Endothelial cell of umbilical vein (primary cell): ENCODE results near the gene NXN. TPM values are rescaled to one million over a fixed set of nuclear protein-coding genes. Genes with fewer than 3 reads are reported as not detected.

Experiments used
- BruUV-seq: library from RNA; stranded (reverse); fragments of 400-500 nt; replicated peaks from 2 replicates; lab custom pipeline; 2021; lab: Mats Ljungman, UMichigan
- CTCF ChIA-PET: fragments of 300-600, 350-600 bp; sonication (Branson Sonifier 250); formaldehyde crosslinking; loops from one replicate; lab custom pipeline; 2021; ENCODE audit warnings: antibody characterized with exemption, inconsistent platforms; lab: Charles Lee
- POLR2A ChIA-PET: fragments of 300-600, 350-600 bp; sonication (Branson Sonifier 250); formaldehyde crosslinking; loops from one replicate; lab custom pipeline; 2021; ENCODE audit warnings: antibody characterized with exemption, inconsistent platforms; lab: Charles Lee
- DNase-seq: peaks from one replicate; pipeline ENCODE4 v3.0.0-alpha.2; 2011; ENCODE audit warnings: low read depth, low spot score
- FAIRE-seq: peaks from 2 replicates; lab custom pipeline; 2011; peaks lifted over from hg19 to GRCh38; lab: Jason Lieb, UNC
- H2AFZ ChIP-seq: 2 replicates; pipeline ENCODE4 v1.6.0; 2012; ENCODE audit warnings: low read depth, low read length, control low read depth, inconsistent platforms
- H3K27ac ChIP-seq: 2 replicates; pipeline ENCODE4 v1.5.1; 2011; ENCODE audit warnings: low read depth, mild to moderate bottlenecking, control low read depth, low read length, moderate library complexity; ENCODE audit not compliant: insufficient read depth
- H3K27me3 ChIP-seq, 2 experiments: 2 replicates each; pipeline versions ENCODE4 v1.6.0 to v1.6.1; 2011; ENCODE audit warnings: low read length in 2 of 2, mixed read lengths in 1 of 2; ENCODE audit not compliant: control insufficient read depth in 2 of 2, insufficient read depth in 2 of 2
- H3K36me3 ChIP-seq, 2 experiments: 2 replicates in 1 of 2; 3 replicates in 1 of 2; pipeline ENCODE4 v1.5.1; 2011; ENCODE audit warnings: low read length in 2 of 2, mild to moderate bottlenecking in 1 of 2, moderate library complexity in 1 of 2; ENCODE audit not compliant: control insufficient read depth in 2 of 2, insufficient read depth in 2 of 2; ENCODE audit errors: extremely low read depth in 1 of 2
- H3K4me1 ChIP-seq: 3 replicates; pipeline ENCODE4 v1.5.1; 2011; ENCODE audit warnings: mild to moderate bottlenecking, low read length; ENCODE audit not compliant: control insufficient read depth, insufficient read depth; ENCODE audit errors: extremely low read depth
- H3K4me2 ChIP-seq: 2 replicates; pipeline ENCODE4 v1.6.1; 2011; ENCODE audit warnings: low read length, control low read depth, mixed read lengths; ENCODE audit not compliant: insufficient read depth
- H3K4me3 ChIP-seq, 3 experiments: fragments of 200-600 bp in 1 of 3; sonication (generic), shearing (Covaris generic) in 1 of 3; replicated peaks in 1 of 3; 2 replicates each; pipeline ENCODE4 v1.5.1; 2011 to 2016; ENCODE audit warnings: control low read depth in 3 of 3, low read length in 3 of 3, mild to moderate bottlenecking in 2 of 3, inconsistent platforms in 1 of 3, low read depth in 1 of 3, moderate library complexity in 1 of 3; ENCODE audit not compliant: insufficient read depth in 1 of 3
- H3K79me2 ChIP-seq: 2 replicates; pipeline ENCODE4 v1.6.0; 2012; ENCODE audit warnings: low read length, inconsistent platforms; ENCODE audit not compliant: control insufficient read depth, insufficient read depth
- H3K9ac ChIP-seq: replicated peaks from 2 replicates; pipeline ENCODE3; 2011; ENCODE audit warnings: low read length, control low read depth; ENCODE audit not compliant: insufficient read depth; ENCODE audit errors: extremely low read depth
- H3K9me1 ChIP-seq: replicated peaks from 3 replicates; pipeline ENCODE4 v1.6.0; 2011; ENCODE audit warnings: mild to moderate bottlenecking, low read length; ENCODE audit not compliant: control insufficient read depth, insufficient read depth; ENCODE audit errors: extremely low read depth
- H3K9me3 ChIP-seq: replicated peaks from 2 replicates; pipeline ENCODE4 v1.5.1; 2012; ENCODE audit warnings: low read length, inconsistent platforms; ENCODE audit not compliant: control insufficient read depth, insufficient read depth
- H4K20me1 ChIP-seq: replicated peaks from 2 replicates; pipeline ENCODE3; 2011; ENCODE audit warnings: mild to moderate bottlenecking, low read length; ENCODE audit not compliant: control insufficient read depth, insufficient read depth; ENCODE audit errors: extremely low read depth
- EZH2 ChIP-seq: IDR thresholded peaks from 2 replicates; pipeline ENCODE4 v1.6.1; 2012; ENCODE audit warnings: borderline replicate concordance, low read depth, mild to moderate bottlenecking, moderate library complexity, low read length, inconsistent platforms; ENCODE audit not compliant: severe bottlenecking
- FOS ChIP-seq: IDR thresholded peaks from 2 replicates; pipeline ENCODE4 v1.6.1; 2011; ENCODE audit warnings: mild to moderate bottlenecking, low read length, moderate library complexity, borderline replicate concordance; ENCODE audit not compliant: insufficient read depth
- GATA2 ChIP-seq: IDR thresholded peaks from 2 replicates; pipeline ENCODE4 v1.7.0; 2011; ENCODE audit warnings: low read depth, mild to moderate bottlenecking, moderate library complexity, mixed read lengths, low read length; ENCODE audit not compliant: insufficient read length, insufficient read depth
- JUN ChIP-seq: IDR thresholded peaks from 2 replicates; pipeline ENCODE4 v1.6.1; 2011; ENCODE audit warnings: borderline replicate concordance, low read depth; ENCODE audit not compliant: insufficient read length, insufficient read depth
- MYC ChIP-seq: IDR thresholded peaks from one replicate; pipeline ENCODE4 v1.6.1; 2011; ENCODE audit warnings: mild to moderate bottlenecking, low read depth, low read length
- POLR2A ChIP-seq: IDR thresholded peaks from 2 replicates; pipeline ENCODE4 v1.6.1; 2012; ENCODE audit warnings: low read depth, mild to moderate bottlenecking, control low read depth, low read length
- POLR2AphosphoS5 ChIP-seq: IDR thresholded peaks from 2 replicates; pipeline ENCODE4 v1.6.1; 2012; ENCODE audit warnings: low read depth, mild to moderate bottlenecking, control low read depth, low read length, moderate library complexity; ENCODE audit not compliant: insufficient read depth
- dilution Hi-C: fragments of 300-500 bp; cut with MboI; formaldehyde crosslinking; loops from one replicate; pipeline ENCODE4 v1.15.0; 2019; ENCODE audit warnings: low sequenced_read_pairs; ENCODE audit not compliant: extremely low pct_ligation_motif_present
- intact Hi-C: fragments of 100-400 bp; cut with micrococcal nuclease; formaldehyde crosslinking; loops from one replicate; pipeline ENCODE4 v1.10.0; 2022
- polyA plus RNA-seq, 4 experiments: library from polyadenylated mRNA; depleted of rRNA in 3 of 4; stranded (reverse) in 3 of 4; unstranded in 1 of 4; fragments of >200 nt; gene quantifications; 2 replicates each; pipeline versions ENCODE4 v1.2.1 to v1.2.3, GENCODE V29; 2011 to 2012; ENCODE audit warnings: missing spikeins in 1 of 4
- total RNA-seq: library from RNA; stranded (reverse); gene quantifications from 2 replicates; pipeline ENCODE4 v1.2.3, GENCODE V29; 2021
- TF ChIP-seq, protein P1 (sequence below), 2 donors: IDR thresholded peaks; 1 replicate in 1 of 2; 2 replicates in 1 of 2; pipeline ENCODE4 v1.5.1; 2011; ENCODE audit warnings: low read length in 2 of 2, mild to moderate bottlenecking in 2 of 2, moderate library complexity in 2 of 2, control low read depth in 1 of 2, inconsistent platforms in 1 of 2, low read depth in 1 of 2; ENCODE audit not compliant: insufficient read depth in 1 of 2; ENCODE audit errors: extremely low read depth in 1 of 2
- TF ChIP-seq, protein P2 (sequence below): IDR thresholded peaks from 2 replicates; pipeline ENCODE4 v1.6.1; 2011; ENCODE audit not compliant: insufficient read depth, insufficient read length

NXN gene
- total and polyA plus RNA-seq, 2 donors (not counting 3 experiments of a cell fraction or from before 2014, with no cell fraction given), result 69.5 to 77.3 TPM

DNA sequence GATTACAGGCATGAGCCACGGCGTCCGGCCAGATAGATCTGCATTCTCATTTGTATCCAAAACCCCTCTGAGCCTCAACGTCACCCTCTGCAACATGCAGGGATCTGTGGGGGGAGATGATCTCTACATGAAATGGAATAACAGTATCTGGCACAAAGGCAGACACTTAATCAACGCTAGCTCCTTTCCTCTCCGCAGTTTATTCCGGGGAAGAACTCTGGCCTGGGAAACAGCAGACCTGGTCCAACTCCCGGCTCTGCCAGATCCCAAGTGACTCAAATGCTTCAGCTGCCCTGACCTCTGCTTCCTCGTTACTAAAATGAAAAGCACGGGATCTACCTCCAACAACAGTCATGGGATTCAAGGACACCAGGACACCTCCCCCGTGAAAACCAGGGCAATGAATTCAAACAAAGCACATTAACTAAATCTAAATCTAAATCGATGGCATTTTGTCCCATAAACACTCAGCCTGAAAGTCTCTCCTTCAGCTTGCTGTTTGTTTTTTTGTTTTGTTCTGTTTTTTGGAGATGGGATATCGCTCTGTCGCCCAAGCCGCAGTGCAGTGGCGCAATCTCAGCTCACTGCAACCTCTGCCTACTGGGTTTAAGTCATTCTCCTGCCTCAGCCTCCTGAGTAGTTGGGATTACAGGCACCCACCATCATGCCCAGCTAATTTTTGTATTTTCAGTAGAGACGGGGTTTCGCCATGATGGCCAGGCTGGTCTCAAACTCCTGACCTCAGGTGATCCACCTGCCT lies 78.2 kb downstream of the NXN start:
- Histone ChIP-seq H3K9me1 (no peaks in the 10 kb centered on the region), H3K27ac (no peak overlapping the region), H3K79me2 (no peaks in the 10 kb centered on the region), H3K4me2 (no peak overlapping the region), H2AFZ (no peak overlapping the region), H4K20me1 (no peaks in the 10 kb centered on the region), H3K9me3 (no peaks in the 10 kb centered on the region), H3K36me3 (no peaks in the 10 kb centered on the region), H3K4me1 (peaks cover 15% of the 10 kb centered on the region), H3K9ac (no peak overlapping the region), H3K27me3 (no peaks in the 10 kb centered on the region), H3K4me3 (no peak overlapping the region)
- dilution Hi-C loops (no loop called here), intact Hi-C loops (loop anchor here (5.0 kb wide), 1 partner anchor 76 kb away; the partner anchor contains the start of gene NXN)
- TF ChIP-seq GATA2 (no peak), JUN (no peak), EZH2 (no peak)
- CTCF ChIA-PET, result interaction anchor here (0.7 to 3.5 kb wide), 8 partner anchors 9 to 108 kb away, joined by 3 to 21 read pairs (median 8); no protein-coding TSS in a partner anchor
- DNase-seq (peak; percentile 87), FAIRE-seq (peak; percentile 81)
- POLR2A ChIA-PET, result interaction anchor here (0.6 kb wide), 1 partner anchor 53 kb away, joined by 6 read pairs; no protein-coding TSS in a partner anchor
- no TSS peak for BruUV-seq

DNA sequence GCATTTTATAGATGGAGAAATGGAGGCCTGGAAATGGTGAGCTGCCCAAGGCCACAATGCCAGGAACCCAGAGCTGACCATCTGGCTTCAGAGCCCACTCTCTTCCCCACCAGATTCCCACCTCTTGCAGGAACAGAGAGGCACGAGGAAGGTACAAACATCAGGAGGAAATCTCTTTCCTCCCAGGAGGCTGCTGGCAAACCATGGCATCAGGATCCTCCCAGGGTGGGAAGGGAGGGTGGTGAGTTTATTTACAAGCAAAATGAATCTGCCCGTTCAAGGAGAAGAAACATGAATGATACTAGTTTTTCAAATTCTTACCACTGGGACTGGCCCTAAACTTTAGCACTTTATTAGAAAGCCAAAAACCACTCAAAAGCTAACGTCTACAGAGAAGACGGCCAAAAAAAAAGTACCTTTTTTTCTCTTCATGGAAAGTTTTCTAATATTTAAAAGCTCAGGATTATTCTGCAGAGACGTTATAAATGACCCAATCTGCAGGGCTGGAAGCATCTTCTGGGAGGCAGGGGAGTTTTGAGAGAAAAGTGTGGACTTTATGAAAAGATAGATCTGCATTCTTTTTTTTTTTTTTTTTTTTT lies 79.1 kb downstream of the NXN start:
- Histone ChIP-seq H3K27ac (no peak overlapping the region), H3K36me3 (no peaks in the 10 kb centered on the region), H3K9ac (no peak overlapping the region), H3K4me3 (no peak overlapping the region), H3K4me2 (no peak overlapping the region), H3K9me1 (no peaks in the 10 kb centered on the region), H3K79me2 (no peaks in the 10 kb centered on the region), H3K9me3 (no peaks in the 10 kb centered on the region), H2AFZ (no peak overlapping the region), H4K20me1 (no peaks in the 10 kb centered on the region), H3K4me1 (peaks cover 15% of the 10 kb centered on the region), H3K27me3 (no peaks in the 10 kb centered on the region)
- dilution Hi-C loops (no loop called here), intact Hi-C loops (loop anchor here (5.0 kb wide), 1 partner anchor 77 kb away; the partner anchor contains the start of gene NXN)
- ChIA-PET CTCF (interaction anchor here (0.7 to 3.5 kb wide), 7 partner anchors 10 to 100 kb away, joined by 4 to 21 read pairs (median 11); no protein-coding TSS in a partner anchor), POLR2A (interaction anchor here (0.6 kb wide), 1 partner anchor 54 kb away, joined by 6 read pairs; no protein-coding TSS in a partner anchor)
- BruUV-seq, result no TSS peak
- DNase-seq, result peak; percentile 76
- no peak for FAIRE-seq
- TF ChIP-seq FOS, result no peak
- TF ChIP-seq EZH2, result no peak
- TF ChIP-seq GATA2, result no peak
- TF ChIP-seq, protein P1, sequence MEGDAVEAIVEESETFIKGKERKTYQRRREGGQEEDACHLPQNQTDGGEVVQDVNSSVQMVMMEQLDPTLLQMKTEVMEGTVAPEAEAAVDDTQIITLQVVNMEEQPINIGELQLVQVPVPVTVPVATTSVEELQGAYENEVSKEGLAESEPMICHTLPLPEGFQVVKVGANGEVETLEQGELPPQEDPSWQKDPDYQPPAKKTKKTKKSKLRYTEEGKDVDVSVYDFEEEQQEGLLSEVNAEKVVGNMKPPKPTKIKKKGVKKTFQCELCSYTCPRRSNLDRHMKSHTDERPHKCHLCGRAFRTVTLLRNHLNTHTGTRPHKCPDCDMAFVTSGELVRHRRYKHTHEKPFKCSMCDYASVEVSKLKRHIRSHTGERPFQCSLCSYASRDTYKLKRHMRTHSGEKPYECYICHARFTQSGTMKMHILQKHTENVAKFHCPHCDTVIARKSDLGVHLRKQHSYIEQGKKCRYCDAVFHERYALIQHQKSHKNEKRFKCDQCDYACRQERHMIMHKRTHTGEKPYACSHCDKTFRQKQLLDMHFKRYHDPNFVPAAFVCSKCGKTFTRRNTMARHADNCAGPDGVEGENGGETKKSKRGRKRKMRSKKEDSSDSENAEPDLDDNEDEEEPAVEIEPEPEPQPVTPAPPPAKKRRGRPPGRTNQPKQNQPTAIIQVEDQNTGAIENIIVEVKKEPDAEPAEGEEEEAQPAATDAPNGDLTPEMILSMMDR (IDR thresholded peaks at IDR 0.05; ENCODE audit: extremely low read depth in 1 of 2, insufficient read depth in 1 of 2, low read depth in 1 of 2, low read length in 2 of 2), result no peak
- TF ChIP-seq POLR2AphosphoS5, result no peak
- TF ChIP-seq, protein P2, sequence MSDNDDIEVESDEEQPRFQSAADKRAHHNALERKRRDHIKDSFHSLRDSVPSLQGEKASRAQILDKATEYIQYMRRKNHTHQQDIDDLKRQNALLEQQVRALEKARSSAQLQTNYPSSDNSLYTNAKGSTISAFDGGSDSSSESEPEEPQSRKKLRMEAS, result no peak
- no peak for TF ChIP-seq JUN
- no peak for TF ChIP-seq POLR2A
- no peak for TF ChIP-seq MYC
